ENCODE data around the gene RAB36. TPM values are rescaled to one million over a fixed set of nuclear protein-coding genes. Genes with fewer than 3 reads are reported as not detected.

Gene RAB36
- total and polyA plus RNA-seq, 4 donors = 0.22 to 0.56 (median 0.37) TPM

DNA sequence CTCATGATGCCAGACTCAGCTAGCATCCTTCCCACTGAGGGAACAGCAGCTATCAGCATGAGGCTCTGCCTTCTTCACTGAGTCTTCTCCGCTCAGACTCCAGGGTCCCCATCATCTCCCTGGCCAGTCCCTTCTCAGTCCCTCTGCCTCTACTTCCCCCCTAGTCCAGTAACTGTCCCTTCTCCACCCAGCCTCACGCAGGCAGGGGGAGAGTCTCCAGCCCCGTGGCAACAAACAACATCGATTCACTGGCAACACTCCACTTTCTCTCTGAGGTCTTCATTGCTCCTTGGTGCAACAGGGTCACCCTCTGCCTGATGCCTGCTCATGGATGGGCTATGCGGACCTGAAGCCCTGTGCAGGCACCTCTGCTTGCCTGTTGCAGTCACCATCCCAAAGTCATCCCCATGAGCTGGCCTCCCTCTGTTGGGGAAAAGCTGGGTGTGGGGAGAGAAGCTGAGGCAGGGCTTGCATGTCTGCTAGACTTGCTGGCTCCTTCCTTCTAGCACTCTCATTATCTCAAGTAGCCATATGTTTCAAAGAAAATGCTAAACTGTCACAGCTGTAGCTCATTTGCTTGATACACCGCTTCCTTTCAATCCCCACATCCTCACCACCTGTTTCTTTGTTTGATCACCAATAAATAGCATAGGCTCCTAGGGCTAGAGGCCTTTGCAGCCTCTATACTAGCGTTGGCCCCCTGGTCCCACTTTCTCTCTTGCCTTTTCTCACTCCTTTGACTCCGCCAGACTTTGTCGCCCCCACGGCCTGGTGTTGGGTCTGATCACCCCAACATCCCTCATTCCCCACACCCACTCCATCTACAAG, 30.8 kb downstream of the RAB36 start:
- no peak for DNase-seq (ENCODE audit: low spot score)
- Histone ChIP-seq H3K9me3 (ENCODE audit: control insufficient read depth in 4 of 4, low read length in 3 of 4) (no peaks in the 10 kb centered on the region), H3K9ac (ENCODE audit: low read depth in 1 of 2, low read length in 2 of 2) (no peak overlapping the region), H3K4me1 (ENCODE audit: control insufficient read depth in 4 of 4, insufficient read depth in 4 of 4, low read length in 3 of 4) (peaks cover 5 to 18% (median 16%) of the 10 kb centered on the region in 4 donors), H3K36me3 (ENCODE audit: control insufficient read depth in 4 of 4, insufficient read depth in 3 of 4, low read depth in 1 of 4, low read length in 3 of 4) (no peaks in the 10 kb centered on the region), H3K27me3 (ENCODE audit: control insufficient read depth in 4 of 4, insufficient read depth in 4 of 4, low read length in 3 of 4) (no peaks in the 10 kb centered on the region), H3K4me3 (ENCODE audit: low read depth in 1 of 3, low read length in 3 of 3) (no peak overlapping the region), H3K27ac (ENCODE audit: low read depth in 1 of 2, low read length in 2 of 2) (no peak overlapping the region)
- WGBS = 95% methylated on average over 10 of the region's 10 CpGs
- TF ChIP-seq EGR1 (IDR thresholded peaks at IDR 0.05; ENCODE audit: low read depth in 2 of 2) (no peak), SP1 (IDR thresholded peaks at IDR 0.05) (no peak), GABPA (IDR thresholded peaks at IDR 0.05 in 1 of 2, conservative IDR thresholded peaks at IDR 0.05 in 1 of 2) (no peak), HNF4A (conservative IDR thresholded peaks at IDR 0.05) (no peak), YY1 (IDR thresholded peaks at IDR 0.05) (no peak), FOXA2 (IDR thresholded peaks at IDR 0.05) (no peak), FOXA1 (IDR thresholded peaks at IDR 0.05) (no peak), RXRA (IDR thresholded peaks at IDR 0.05) (no peak), TAF1 (conservative IDR thresholded peaks at IDR 0.05) (no peak)
- TF ChIP-seq, protein P1, sequence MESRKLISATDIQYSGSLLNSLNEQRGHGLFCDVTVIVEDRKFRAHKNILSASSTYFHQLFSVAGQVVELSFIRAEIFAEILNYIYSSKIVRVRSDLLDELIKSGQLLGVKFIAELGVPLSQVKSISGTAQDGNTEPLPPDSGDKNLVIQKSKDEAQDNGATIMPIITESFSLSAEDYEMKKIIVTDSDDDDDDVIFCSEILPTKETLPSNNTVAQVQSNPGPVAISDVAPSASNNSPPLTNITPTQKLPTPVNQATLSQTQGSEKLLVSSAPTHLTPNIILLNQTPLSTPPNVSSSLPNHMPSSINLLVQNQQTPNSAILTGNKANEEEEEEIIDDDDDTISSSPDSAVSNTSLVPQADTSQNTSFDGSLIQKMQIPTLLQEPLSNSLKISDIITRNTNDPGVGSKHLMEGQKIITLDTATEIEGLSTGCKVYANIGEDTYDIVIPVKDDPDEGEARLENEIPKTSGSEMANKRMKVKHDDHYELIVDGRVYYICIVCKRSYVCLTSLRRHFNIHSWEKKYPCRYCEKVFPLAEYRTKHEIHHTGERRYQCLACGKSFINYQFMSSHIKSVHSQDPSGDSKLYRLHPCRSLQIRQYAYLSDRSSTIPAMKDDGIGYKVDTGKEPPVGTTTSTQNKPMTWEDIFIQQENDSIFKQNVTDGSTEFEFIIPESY (IDR thresholded peaks at IDR 0.05) = no peak
- TF ChIP-seq, protein P2, sequence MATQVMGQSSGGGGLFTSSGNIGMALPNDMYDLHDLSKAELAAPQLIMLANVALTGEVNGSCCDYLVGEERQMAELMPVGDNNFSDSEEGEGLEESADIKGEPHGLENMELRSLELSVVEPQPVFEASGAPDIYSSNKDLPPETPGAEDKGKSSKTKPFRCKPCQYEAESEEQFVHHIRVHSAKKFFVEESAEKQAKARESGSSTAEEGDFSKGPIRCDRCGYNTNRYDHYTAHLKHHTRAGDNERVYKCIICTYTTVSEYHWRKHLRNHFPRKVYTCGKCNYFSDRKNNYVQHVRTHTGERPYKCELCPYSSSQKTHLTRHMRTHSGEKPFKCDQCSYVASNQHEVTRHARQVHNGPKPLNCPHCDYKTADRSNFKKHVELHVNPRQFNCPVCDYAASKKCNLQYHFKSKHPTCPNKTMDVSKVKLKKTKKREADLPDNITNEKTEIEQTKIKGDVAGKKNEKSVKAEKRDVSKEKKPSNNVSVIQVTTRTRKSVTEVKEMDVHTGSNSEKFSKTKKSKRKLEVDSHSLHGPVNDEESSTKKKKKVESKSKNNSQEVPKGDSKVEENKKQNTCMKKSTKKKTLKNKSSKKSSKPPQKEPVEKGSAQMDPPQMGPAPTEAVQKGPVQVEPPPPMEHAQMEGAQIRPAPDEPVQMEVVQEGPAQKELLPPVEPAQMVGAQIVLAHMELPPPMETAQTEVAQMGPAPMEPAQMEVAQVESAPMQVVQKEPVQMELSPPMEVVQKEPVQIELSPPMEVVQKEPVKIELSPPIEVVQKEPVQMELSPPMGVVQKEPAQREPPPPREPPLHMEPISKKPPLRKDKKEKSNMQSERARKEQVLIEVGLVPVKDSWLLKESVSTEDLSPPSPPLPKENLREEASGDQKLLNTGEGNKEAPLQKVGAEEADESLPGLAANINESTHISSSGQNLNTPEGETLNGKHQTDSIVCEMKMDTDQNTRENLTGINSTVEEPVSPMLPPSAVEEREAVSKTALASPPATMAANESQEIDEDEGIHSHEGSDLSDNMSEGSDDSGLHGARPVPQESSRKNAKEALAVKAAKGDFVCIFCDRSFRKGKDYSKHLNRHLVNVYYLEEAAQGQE (IDR thresholded peaks at IDR 0.05) = no peak
- TF ChIP-seq, protein P3, sequence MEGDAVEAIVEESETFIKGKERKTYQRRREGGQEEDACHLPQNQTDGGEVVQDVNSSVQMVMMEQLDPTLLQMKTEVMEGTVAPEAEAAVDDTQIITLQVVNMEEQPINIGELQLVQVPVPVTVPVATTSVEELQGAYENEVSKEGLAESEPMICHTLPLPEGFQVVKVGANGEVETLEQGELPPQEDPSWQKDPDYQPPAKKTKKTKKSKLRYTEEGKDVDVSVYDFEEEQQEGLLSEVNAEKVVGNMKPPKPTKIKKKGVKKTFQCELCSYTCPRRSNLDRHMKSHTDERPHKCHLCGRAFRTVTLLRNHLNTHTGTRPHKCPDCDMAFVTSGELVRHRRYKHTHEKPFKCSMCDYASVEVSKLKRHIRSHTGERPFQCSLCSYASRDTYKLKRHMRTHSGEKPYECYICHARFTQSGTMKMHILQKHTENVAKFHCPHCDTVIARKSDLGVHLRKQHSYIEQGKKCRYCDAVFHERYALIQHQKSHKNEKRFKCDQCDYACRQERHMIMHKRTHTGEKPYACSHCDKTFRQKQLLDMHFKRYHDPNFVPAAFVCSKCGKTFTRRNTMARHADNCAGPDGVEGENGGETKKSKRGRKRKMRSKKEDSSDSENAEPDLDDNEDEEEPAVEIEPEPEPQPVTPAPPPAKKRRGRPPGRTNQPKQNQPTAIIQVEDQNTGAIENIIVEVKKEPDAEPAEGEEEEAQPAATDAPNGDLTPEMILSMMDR (IDR thresholded peaks at IDR 0.05; ENCODE audit: low read depth, low read length, missing input control) = no peak
- TF ChIP-seq, protein P4, sequence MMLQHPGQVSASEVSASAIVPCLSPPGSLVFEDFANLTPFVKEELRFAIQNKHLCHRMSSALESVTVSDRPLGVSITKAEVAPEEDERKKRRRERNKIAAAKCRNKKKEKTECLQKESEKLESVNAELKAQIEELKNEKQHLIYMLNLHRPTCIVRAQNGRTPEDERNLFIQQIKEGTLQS (IDR thresholded peaks at IDR 0.05) = no peak
- TF ChIP-seq, protein P5, sequence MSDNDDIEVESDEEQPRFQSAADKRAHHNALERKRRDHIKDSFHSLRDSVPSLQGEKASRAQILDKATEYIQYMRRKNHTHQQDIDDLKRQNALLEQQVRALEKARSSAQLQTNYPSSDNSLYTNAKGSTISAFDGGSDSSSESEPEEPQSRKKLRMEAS (IDR thresholded peaks at IDR 0.05) = no peak

Data from liver (tissue), 9 donors.